Measurements from ENCODE around the gene FIG4.

DNA sequence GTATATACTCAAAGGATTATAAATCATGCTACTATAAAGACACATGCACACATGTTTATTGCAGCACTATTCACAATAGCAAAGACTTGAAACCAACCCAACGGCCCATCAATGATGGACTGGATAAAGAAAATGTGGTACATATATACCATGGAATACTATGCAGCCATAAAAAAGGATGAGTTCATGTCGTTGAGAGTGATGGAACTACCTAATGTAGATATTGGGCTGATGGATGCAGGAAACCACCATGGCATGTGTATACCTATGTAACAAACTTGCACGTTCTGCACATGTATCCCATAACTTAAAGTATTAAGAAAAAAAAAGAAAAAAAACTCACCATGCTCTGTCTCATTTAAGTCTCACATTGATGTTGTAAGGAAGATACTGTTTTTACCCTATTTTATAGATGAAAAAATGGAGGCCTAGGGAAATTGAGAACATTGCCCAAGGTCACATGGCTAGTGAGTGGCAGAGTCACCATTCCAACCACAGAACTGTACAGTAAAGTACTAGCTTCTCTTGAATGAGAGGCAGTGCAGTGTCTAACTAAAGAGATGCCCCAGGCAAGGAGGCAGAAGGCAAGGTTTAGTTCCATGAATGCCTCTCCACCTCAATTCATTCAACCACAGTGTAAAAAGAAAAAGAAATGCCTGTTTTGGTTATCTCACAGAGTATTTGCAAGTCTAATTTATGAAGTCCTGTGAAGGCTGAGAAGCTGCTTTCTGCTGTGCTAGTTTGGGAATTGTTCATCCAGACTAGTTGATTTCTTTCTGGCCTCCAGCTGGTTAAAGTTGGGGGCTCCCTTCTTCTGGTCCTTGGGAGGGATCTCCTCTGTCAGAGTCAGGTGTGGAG, 68.2 kb downstream of the FIG4 start:
- TF ChIP-seq, protein P1, sequence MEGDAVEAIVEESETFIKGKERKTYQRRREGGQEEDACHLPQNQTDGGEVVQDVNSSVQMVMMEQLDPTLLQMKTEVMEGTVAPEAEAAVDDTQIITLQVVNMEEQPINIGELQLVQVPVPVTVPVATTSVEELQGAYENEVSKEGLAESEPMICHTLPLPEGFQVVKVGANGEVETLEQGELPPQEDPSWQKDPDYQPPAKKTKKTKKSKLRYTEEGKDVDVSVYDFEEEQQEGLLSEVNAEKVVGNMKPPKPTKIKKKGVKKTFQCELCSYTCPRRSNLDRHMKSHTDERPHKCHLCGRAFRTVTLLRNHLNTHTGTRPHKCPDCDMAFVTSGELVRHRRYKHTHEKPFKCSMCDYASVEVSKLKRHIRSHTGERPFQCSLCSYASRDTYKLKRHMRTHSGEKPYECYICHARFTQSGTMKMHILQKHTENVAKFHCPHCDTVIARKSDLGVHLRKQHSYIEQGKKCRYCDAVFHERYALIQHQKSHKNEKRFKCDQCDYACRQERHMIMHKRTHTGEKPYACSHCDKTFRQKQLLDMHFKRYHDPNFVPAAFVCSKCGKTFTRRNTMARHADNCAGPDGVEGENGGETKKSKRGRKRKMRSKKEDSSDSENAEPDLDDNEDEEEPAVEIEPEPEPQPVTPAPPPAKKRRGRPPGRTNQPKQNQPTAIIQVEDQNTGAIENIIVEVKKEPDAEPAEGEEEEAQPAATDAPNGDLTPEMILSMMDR (IDR thresholded peaks at IDR 0.05; ENCODE audit: poor library complexity, severe bottlenecking): no peak
- TF ChIP-seq MXI1 (conservative IDR thresholded peaks at IDR 0.05; ENCODE audit: poor library complexity, severe bottlenecking) (no peak), RAD21 (conservative IDR thresholded peaks at IDR 0.05) (no peak), EZH2 (IDR thresholded peaks at IDR 0.05; ENCODE audit: borderline replicate concordance, insufficient read depth, low read length, poor library complexity, severe bottlenecking) (no peak), EP300 (conservative IDR thresholded peaks at IDR 0.05; ENCODE audit: poor library complexity, severe bottlenecking) (no peak), POLR2AphosphoS5 (IDR thresholded peaks at IDR 0.05) (no peak), SMC3 (conservative IDR thresholded peaks at IDR 0.05; ENCODE audit: poor library complexity) (no peak), TAF1 (IDR thresholded peaks at IDR 0.05; ENCODE audit: low read depth) (no peak)
- TF ChIP-seq, protein P2, sequence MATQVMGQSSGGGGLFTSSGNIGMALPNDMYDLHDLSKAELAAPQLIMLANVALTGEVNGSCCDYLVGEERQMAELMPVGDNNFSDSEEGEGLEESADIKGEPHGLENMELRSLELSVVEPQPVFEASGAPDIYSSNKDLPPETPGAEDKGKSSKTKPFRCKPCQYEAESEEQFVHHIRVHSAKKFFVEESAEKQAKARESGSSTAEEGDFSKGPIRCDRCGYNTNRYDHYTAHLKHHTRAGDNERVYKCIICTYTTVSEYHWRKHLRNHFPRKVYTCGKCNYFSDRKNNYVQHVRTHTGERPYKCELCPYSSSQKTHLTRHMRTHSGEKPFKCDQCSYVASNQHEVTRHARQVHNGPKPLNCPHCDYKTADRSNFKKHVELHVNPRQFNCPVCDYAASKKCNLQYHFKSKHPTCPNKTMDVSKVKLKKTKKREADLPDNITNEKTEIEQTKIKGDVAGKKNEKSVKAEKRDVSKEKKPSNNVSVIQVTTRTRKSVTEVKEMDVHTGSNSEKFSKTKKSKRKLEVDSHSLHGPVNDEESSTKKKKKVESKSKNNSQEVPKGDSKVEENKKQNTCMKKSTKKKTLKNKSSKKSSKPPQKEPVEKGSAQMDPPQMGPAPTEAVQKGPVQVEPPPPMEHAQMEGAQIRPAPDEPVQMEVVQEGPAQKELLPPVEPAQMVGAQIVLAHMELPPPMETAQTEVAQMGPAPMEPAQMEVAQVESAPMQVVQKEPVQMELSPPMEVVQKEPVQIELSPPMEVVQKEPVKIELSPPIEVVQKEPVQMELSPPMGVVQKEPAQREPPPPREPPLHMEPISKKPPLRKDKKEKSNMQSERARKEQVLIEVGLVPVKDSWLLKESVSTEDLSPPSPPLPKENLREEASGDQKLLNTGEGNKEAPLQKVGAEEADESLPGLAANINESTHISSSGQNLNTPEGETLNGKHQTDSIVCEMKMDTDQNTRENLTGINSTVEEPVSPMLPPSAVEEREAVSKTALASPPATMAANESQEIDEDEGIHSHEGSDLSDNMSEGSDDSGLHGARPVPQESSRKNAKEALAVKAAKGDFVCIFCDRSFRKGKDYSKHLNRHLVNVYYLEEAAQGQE (IDR thresholded peaks at IDR 0.05; ENCODE audit: borderline replicate concordance): no peak
